Thoracic aorta (tissue), 2 donors: ENCODE data around the gene SYT9. TPM values are rescaled to one million over a fixed set of nuclear protein-coding genes. Genes with fewer than 3 reads are reported as not detected.

Experiments
- ATAC-seq: fragments of 150-250 bp; one replicate; pipeline ENCODE4 v1.8.0; 2017; ENCODE audit warnings: low read depth; ENCODE audit not compliant: insufficient number of reproducible peaks, low FRiP score
- DNase-seq: peaks from one replicate; pipeline ENCODE4 v3.0.0-alpha.2; 2020; ENCODE audit warnings: low spot score
- H3K27ac ChIP-seq, 2 donors: fragments of 200-600 bp; sonication (generic); 1 replicate in 1 of 2; 2 replicates in 1 of 2; pipeline ENCODE4 v1.5.1; 2016; ENCODE audit warnings: mild to moderate bottlenecking in 2 of 2, moderate library complexity in 2 of 2
- H3K27me3 ChIP-seq: fragments of 200-600 bp; sonication (generic); replicated peaks from 2 replicates; pipeline ENCODE4 v1.6.0; 2016; ENCODE audit warnings: mild to moderate bottlenecking; ENCODE audit not compliant: insufficient read depth
- H3K36me3 ChIP-seq: fragments of 200-600 bp; sonication (generic); one replicate; pipeline ENCODE4 v1.5.1; 2016
- H3K4me1 ChIP-seq, 2 donors: fragments of 200-600 bp; sonication (generic); 1 replicate in 1 of 2; 2 replicates in 1 of 2; pipeline versions ENCODE4 v1.5.1 to v1.6.0; 2016; ENCODE audit warnings: low read depth in 2 of 2, mild to moderate bottlenecking in 1 of 2; ENCODE audit not compliant: control insufficient read depth in 1 of 2
- H3K4me3 ChIP-seq: fragments of 200-600 bp; sonication (generic); 2 replicates; pipeline ENCODE4 v1.5.1; 2016; ENCODE audit warnings: mild to moderate bottlenecking
- H3K9me3 ChIP-seq: fragments of 200-600 bp; sonication (generic); 2 replicates; pipeline ENCODE4 v1.5.1; 2016
- total RNA-seq, 2 donors: library from RNA; depleted of rRNA; stranded (reverse); fragments of >200 nt; gene quantifications; one replicate each; pipeline versions ENCODE4 v1.1.0 to v1.2.3, GENCODE V29; 2016
- TF ChIP-seq, protein P1 (sequence below): fragments of 200-600 bp; sonication (generic); IDR thresholded peaks from one replicate; pipeline ENCODE4 v1.5.1; 2019; ENCODE audit warnings: antibody characterized with exemption

The SYT9 gene
- total RNA-seq, 2 donors from 2014 or later = not detected

DNA sequence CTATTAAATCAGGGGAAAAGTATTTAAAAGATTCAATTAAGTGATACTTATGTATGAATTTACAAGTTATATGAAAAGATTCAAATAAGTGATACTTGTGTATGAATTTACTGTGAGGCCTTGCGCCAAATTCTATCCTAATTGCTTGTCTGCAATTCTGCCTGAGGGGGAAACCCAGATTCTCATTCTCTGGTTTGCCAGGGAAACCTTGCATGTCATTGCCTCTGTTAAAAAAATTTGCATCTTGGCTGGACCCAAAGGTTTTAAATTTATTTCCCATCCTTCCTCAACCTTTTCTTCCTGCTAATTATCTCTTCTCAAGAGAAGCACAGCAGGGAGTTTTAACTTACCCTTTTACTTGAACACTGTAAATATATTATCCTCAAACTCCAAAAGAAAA, 247.4 kb downstream of the SYT9 start:
- DNase-seq = no peak
- ATAC-seq = no peak
- no peak overlapping the region for H3K27ac ChIP-seq
- H3K27me3 ChIP-seq = no peaks in the 10 kb centered on the region
- no peaks in the 10 kb centered on the region for H3K9me3 ChIP-seq
- H3K36me3 ChIP-seq = no peaks in the 10 kb centered on the region
- no peaks in the 10 kb centered on the region for H3K4me1 ChIP-seq
- TF ChIP-seq, protein P1, sequence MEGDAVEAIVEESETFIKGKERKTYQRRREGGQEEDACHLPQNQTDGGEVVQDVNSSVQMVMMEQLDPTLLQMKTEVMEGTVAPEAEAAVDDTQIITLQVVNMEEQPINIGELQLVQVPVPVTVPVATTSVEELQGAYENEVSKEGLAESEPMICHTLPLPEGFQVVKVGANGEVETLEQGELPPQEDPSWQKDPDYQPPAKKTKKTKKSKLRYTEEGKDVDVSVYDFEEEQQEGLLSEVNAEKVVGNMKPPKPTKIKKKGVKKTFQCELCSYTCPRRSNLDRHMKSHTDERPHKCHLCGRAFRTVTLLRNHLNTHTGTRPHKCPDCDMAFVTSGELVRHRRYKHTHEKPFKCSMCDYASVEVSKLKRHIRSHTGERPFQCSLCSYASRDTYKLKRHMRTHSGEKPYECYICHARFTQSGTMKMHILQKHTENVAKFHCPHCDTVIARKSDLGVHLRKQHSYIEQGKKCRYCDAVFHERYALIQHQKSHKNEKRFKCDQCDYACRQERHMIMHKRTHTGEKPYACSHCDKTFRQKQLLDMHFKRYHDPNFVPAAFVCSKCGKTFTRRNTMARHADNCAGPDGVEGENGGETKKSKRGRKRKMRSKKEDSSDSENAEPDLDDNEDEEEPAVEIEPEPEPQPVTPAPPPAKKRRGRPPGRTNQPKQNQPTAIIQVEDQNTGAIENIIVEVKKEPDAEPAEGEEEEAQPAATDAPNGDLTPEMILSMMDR = no peak
- H3K4me3 ChIP-seq = no peak overlapping the region

- TF ChIP-seq, protein P1 = no peak
- no peaks in the 10 kb centered on the region for H3K27me3 ChIP-seq
- no peak for ATAC-seq
- no peaks in the 10 kb centered on the region for H3K9me3 ChIP-seq
- no peak for DNase-seq
- H3K36me3 ChIP-seq = no peaks in the 10 kb centered on the region
- no peak overlapping the region for H3K27ac ChIP-seq
- H3K4me3 ChIP-seq = no peak overlapping the region
- H3K4me1 ChIP-seq = no peaks in the 10 kb centered on the region
Measured at GRCh38 chr11:7500251-7500650, 248.5 kb downstream of the SYT9 start.

- H3K4me3 ChIP-seq = no peak overlapping the region
- no peak overlapping the region for H3K27ac ChIP-seq
- no peak for DNase-seq
- TF ChIP-seq, protein P1 = no peak
- H3K9me3 ChIP-seq = no peaks in the 10 kb centered on the region
- H3K36me3 ChIP-seq = no peaks in the 10 kb centered on the region
- H3K4me1 ChIP-seq = no peaks in the 10 kb centered on the region
- no peak for ATAC-seq
- no peaks in the 10 kb centered on the region for H3K27me3 ChIP-seq
Measured at GRCh38 chr11:7501251-7501650, 249.5 kb downstream of the SYT9 start.

DNA sequence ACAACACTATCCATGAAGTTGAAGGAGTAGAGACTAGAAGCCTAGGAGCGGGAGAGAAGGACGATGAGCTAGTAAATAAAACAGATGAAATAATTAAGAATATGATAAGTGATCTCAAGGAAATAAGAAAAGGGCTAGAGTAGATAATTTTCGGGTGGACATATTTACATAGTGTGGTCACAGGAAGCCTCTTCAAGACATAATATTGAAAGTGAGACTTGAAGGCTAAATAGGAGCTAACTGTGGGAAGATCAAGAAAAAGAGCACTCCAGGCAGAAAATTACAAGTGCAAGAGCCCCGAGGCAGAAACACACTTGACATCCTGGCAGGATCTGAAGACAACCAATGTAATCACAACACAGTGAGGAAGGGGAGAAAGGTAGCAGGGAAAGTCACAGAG, 250.2 kb downstream of the SYT9 start:
- no peak for DNase-seq
- Histone ChIP-seq H3K27me3 (no peaks in the 10 kb centered on the region), H3K9me3 (no peaks in the 10 kb centered on the region), H3K4me1 (no peaks in the 10 kb centered on the region), H3K27ac (no peak overlapping the region), H3K4me3 (no peak overlapping the region), H3K36me3 (no peaks in the 10 kb centered on the region)
- TF ChIP-seq, protein P1 = no peak
- ATAC-seq = no peak

GRCh38 chr11:7506243-7506642, 254.5 kb downstream of the SYT9 start:
- ATAC-seq = no peak
- no peak overlapping the region for H3K27ac ChIP-seq
- no peak overlapping the region for H3K4me3 ChIP-seq

More at GRCh38 chr11:7506243-7506642, 254.5 kb downstream of the SYT9 start:
- TF ChIP-seq, protein P1 = no peak
- peaks cover 5 to 6% of the 10 kb centered on the region in 2 donors for H3K4me1 ChIP-seq
- no peaks in the 10 kb centered on the region for H3K27me3 ChIP-seq
- H3K36me3 ChIP-seq = no peaks in the 10 kb centered on the region
- H3K9me3 ChIP-seq = no peaks in the 10 kb centered on the region
- DNase-seq = no peak
